GM18870 (cell line): ENCODE results near the gene ZBTB14.

Source experiments
- ATAC-seq: cut with Tn5 transposase; IDR thresholded peaks from one replicate; pipeline ENCODE4 v1.9.1; 2021; ENCODE audit warnings: moderate library complexity; ENCODE audit not compliant: unreplicated experiment

The ZBTB14 gene

GRCh38 chr18:5295231-5295920 is at the start of gene ZBTB14:
Gene ZBTB14 (minus strand): TSS chr18:5295726. CDS start chr18:5293246, 2,480 bp downstream.
- ATAC-seq: no peak

GRCh38 chr18:5339202-5339834 is 43.8 kb upstream of the ZBTB14 start:
- ATAC-seq: no peak

- no peak for ATAC-seq
These were observed 39.0 kb upstream of the ZBTB14 start for GRCh38 chr18:5334456-5335075.

- ATAC-seq: no peak
These were observed 22.7 kb upstream of the ZBTB14 start for GRCh38 chr18:5318061-5318700.

- no peak for ATAC-seq
These were observed 21.7 kb upstream of the ZBTB14 start for GRCh38 chr18:5317186-5317585.

- no peak for ATAC-seq
These were observed 20.3 kb upstream of the ZBTB14 start for GRCh38 chr18:5315838-5316237.

GRCh38 chr18:5311301-5311989 is 15.9 kb upstream of the ZBTB14 start:
- ATAC-seq: no peak

- peak; percentile 93 for ATAC-seq
These were observed 14.5 kb upstream of the ZBTB14 start for GRCh38 chr18:5309888-5310470.

GRCh38 chr18:5305835-5306234 is 10.3 kb upstream of the ZBTB14 start:
- no peak for ATAC-seq

GRCh38 chr18:5304232-5304631 is 8.7 kb upstream of the ZBTB14 start:
- ATAC-seq: no peak

GRCh38 chr18:5303636-5304035 is 8.1 kb upstream of the ZBTB14 start:
- ATAC-seq: no peak

GRCh38 chr18:5302606-5303005 is 7.1 kb upstream of the ZBTB14 start:
- ATAC-seq: no peak

- no peak for ATAC-seq
These were observed 5.0 kb upstream of the ZBTB14 start for GRCh38 chr18:5300476-5301010.

GRCh38 chr18:5298156-5298852 is 2.8 kb upstream of the ZBTB14 start:
- ATAC-seq: no peak

GRCh38 chr18:5297597-5297996 is 2.1 kb upstream of the ZBTB14 start:
- no peak for ATAC-seq

GRCh38 chr18:5296706-5297320 is 1.3 kb upstream of the ZBTB14 start:
- peak; percentile 26 for ATAC-seq

GRCh38 chr18:5295981-5296705 is 617 bp upstream of the ZBTB14 start:
- peak; percentile 60 for ATAC-seq

GRCh38 chr18:5294457-5295230 is 882 bp downstream of the ZBTB14 start:
- peak; percentile 30 for ATAC-seq
